A549 treated with RU486 at 1 μM for 4 hours (cell line): ENCODE measurements around the gene TBRG1. TPM values are rescaled to one million over a fixed set of nuclear protein-coding genes. Genes with fewer than 3 reads are reported as not detected.

Experiments
- total RNA-seq: library from RNA; stranded (reverse); fragments of 200-300 nt; extraction: Qiagen RNA extraction; gene quantifications from 5 replicates; pipeline ENCODE4 v1.2.3, GENCODE V29; 2022; ENCODE audit warnings: low read depth

Gene TBRG1, protein sequence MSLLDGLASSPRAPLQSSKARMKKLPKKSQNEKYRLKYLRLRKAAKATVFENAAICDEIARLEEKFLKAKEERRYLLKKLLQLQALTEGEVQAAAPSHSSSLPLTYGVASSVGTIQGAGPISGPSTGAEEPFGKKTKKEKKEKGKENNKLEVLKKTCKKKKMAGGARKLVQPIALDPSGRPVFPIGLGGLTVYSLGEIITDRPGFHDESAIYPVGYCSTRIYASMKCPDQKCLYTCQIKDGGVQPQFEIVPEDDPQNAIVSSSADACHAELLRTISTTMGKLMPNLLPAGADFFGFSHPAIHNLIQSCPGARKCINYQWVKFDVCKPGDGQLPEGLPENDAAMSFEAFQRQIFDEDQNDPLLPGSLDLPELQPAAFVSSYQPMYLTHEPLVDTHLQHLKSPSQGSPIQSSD
- 15.3 to 22.0 TPM (median 16.6 TPM) in 5 replicates for total RNA-seq

DNA sequence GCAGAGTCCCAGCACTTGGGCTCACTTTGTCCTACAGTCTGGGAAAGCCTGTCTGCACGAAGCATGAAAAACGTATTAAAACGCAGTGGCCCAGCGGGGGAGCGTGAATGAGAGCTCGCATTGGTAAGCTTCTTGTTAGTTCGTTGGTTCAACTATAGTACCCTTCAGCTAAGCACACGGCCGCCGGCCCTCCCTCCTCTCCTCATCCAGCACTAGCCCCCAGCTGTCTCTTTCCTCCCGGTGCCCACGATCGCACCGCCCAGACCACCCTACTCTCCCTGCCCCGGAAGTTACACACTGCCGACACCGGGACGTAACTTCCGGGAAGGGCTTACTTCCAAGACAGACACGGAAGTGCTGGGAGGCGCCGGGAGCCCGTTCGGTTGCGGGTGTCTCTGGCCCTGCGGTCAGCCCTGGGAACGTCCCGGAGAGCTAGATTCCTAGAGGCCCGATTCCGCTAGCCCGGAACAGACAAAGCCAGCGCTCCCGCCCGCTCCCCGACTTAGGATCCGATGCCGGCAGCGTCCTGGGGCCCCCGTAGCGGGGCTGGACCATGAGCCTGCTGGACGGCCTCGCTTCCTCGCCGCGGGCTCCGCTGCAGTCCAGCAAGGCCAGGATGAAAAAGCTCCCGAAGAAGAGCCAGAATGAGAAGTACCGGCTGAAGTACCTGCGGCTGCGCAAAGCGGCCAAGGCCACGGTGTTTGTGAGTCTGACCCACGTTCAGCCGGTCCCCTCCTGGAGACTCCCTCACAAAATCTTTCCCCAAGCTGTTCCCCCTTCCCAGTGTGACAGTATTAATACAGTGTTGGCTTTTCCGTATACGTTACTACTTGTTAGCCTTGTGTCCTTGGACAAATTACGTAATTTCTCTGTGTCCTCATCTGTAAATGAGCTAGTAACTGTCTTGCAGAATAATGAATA is at the start of gene TBRG1:
TBRG1 (plus strand) TSS at position 334 of the 921 bp plus-strand sequence; CDS start at position 554, 220 bp downstream.

DNA sequence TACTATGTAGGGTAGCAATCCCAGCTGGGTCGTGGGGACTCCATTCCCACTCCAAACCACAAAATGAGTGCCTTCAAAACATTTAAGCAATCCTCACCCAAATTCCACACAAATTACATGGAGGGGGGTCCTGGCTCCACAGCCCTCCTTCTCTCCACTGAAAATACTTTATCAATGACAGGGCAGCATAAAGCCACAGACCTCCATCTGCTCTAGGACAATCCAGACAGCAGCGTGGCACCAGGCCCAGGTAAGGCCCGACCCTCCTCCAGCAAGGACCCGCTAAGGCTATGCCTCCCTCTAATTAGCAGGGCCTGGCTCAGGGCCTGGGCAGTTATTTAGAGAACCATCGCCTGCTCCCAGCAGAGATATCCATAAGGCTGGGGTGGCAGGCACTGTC is 11.6 kb upstream of the TBRG1 start, which contains the start of gene PANX3:
PANX3 (plus strand) TSS at position 365 of the 400 bp plus-strand sequence. CDS start 129 bp downstream, outside the sequence.

DNA sequence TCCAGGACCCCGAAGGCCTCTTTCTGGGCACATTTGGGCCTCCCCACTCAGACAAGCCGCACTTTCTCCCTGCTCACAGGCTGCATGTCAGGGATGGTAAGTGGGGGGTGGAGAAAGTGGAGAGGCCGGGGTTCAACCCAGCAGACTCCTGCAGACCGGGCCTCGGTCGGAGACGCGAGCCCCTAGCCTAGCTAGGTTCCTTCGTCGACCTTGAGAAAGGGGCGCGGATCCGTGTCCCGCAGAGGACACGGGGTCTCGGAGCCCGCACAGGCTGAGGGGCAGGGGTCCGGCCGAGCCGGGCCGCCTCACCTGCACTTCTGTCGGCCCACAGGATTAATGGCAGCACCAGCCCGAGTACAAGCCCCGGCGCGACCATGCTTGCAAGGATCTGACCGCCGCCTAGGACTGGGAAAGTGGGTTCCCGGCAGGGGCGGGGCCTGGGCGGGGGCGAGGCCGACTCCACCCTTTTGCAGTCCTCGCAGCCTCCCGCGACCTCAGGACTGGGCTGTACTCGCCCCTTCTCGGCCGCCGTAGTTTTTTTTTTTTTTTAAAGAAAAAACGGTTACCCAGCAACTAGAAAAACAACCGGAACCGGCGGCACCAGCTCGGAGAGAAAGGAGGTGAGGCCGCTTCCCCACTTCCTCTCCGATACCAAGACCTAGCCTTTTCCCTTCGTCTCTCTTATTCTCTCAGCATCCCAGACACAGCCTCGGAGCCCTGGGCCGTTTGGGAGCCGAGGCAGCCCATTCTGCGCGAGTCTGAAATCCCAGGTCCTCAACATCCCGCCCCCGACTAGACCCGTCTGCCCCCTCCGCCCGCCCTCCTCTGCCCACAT is 50.9 kb downstream of the TBRG1 start, which contains the start of the genes SIAE and SPA17:
SIAE (minus strand) TSS at position 407 of the 835 bp plus-strand sequence; CDS start at position 376, 31 bp downstream.
SPA17 (plus strand) TSS at position 572 of the 835 bp plus-strand sequence. CDS start 1,361 bp downstream, outside the sequence.

Other genes with a start within 250 kb of the TBRG1 start
- gene OR8B2, start 238.4 kb upstream of the TBRG1 start, total RNA-seq = not detected in 5 replicates
- gene OR8B3, start 223.8 kb upstream of the TBRG1 start, total RNA-seq = not detected in 5 replicates
- gene OR8B4, start 198.0 kb upstream of the TBRG1 start, total RNA-seq = not detected in 5 replicates
- not detected in 5 replicates for gene OR8B8, start 177.2 kb upstream of the TBRG1 start, total RNA-seq
- gene OR8B12, start 79.2 kb upstream of the TBRG1 start, total RNA-seq = not detected in 5 replicates
- gene OR8A1, start 52.9 kb upstream of the TBRG1 start, total RNA-seq = not detected in 5 replicates
- not detected in 5 replicates for gene PANX3, start 11.4 kb upstream of the TBRG1 start, total RNA-seq
- gene SIAE, start 50.9 kb downstream of the TBRG1 start, total RNA-seq = 11.7 to 15.4 TPM (median 14.0 TPM) in 5 replicates
- 16.4 to 29.5 TPM (median 20.7 TPM) in 5 replicates for gene SPA17, start 51.0 kb downstream of the TBRG1 start, total RNA-seq
- 6.3 to 12.3 TPM (median 11.2 TPM) in 5 replicates for gene NRGN, start 117.1 kb downstream of the TBRG1 start, total RNA-seq
- 0.23 TPM in 1 of 5 replicates, not detected in the others for gene VSIG2, start 129.4 kb downstream of the TBRG1 start, total RNA-seq
- 8.7 to 13.3 TPM (median 12.2 TPM) in 5 replicates for gene ESAM, start 139.4 kb downstream of the TBRG1 start, total RNA-seq
- 4.4 to 5.7 TPM (median 5.0 TPM) in 5 replicates for gene MSANTD2, start 177.5 kb downstream of the TBRG1 start, total RNA-seq
- 2.3 to 3.2 TPM (median 2.7 TPM) in 5 replicates for gene ROBO3, start 242.6 kb downstream of the TBRG1 start, total RNA-seq